Stimulated activated CD8-positive, alpha-beta memory T cell treated with anti-CD3 and anti-CD28 coated beads, Interleukin-2, amount 100 ng/mL, for 1 hour (primary cell): ENCODE data around the gene IQCK.

Experiments used
- DNase-seq, 2 donors: peaks; one replicate each; pipeline ENCODE4 v3.0.0-alpha.2; 2020; ENCODE audit warnings: low read depth in 2 of 2

The IQCK gene

DNA sequence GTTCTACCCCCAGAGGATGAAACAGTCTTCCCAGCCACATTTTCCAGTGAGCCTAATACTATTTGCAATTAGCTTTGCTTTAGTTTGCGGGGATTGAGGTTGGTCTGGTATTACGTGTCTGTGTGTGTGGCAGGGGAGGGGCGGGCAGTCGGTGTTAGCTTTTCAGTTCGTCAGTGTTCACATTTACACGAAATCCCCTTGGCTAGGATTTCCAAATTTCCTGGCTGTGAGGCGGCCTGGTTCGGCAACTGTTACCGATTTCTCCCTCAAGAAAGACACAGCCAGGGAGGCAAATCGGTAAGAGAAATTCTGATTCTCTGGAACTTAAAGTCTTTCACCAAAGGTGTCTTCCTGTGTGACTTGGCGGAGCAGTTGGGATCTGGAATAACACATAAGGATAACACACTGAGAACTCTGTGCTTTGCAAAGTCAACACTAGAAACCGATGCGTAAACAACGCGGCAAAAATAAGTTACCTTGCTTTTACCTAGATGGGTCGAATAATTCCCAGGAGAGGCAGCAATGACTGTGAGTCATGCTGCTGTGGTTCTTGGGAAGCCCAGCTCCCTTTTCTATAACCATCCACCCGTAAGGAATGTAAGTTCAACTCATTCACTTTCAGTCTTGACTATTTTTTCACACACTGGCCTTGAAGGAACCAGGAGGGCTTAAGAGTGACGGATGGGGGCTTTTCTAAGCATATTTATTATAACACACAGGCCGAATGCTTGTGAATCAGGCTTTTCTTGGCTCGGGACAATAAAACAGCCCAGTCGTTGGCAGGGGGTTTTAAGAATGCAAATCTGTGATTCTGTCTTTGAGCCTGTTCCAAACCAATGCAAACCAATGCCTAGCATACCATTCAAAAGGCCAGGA lies 142.3 kb downstream of the IQCK start:
- DNase-seq: no peak

DNA sequence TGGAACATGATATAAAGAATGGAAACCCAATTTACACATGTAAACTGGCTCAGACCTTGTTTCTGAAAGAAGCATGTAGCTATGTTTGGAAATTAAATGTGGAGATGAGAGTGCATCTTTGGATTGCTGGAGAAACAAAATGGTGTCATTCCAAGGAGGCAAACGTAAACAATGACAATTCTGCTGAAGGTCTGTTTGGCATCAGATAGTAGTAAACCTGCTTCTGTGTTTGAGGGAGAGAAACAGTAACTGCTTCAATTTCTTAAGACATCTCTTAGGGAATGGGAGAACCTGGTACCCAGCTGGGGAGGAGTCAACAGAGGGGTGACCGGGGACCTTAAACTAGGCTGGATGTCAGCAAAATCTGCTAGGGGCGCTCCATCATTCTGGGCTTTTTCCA lies 143.1 kb downstream of the IQCK start:
- no peak for DNase-seq

DNA sequence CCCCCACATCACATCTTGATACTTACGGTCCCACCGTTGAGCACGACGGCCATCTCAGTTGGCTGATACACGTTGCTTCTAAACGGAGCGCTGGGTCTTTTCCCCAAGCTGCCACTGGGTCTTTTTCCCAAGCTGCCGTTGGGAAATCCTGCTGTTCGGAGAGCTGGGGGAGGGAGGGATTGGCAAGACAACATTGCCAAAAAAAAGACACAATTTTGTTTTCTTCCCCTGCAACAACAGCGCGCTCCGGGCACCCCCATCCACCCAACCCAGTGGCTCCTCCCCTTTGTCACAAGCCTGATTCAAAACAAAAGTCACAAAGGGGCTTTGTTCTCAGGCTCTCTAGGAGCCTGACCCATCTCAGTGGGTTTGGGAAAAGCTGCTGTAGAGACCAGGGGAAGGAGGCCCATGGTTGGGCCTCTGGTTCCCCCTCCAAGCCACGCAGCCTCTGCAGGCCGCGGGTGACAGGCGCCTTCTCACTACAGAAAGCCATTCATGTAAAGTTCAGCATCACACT lies 143.8 kb downstream of the IQCK start:
- DNase-seq: no peak

DNA sequence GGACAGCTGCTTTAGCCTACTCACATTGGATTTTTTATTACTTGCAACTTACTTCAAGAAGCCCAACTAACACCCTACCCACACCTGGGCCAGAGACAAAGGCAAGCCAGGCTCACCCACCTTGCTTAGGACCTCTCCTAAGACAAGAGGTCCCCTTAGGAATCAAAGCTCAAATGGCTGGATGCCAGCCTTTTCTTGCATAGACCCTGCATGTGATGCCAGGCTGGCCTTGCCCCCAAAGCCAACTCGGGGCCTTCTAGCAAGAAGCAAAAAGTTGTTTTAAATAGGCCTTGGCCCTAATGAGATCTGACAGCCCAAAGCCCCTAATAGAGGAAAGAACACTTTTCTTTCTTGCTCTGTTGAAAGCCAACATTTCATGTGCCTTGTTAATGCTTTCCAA lies 145.9 kb downstream of the IQCK start:
- DNase-seq: no peak

DNA sequence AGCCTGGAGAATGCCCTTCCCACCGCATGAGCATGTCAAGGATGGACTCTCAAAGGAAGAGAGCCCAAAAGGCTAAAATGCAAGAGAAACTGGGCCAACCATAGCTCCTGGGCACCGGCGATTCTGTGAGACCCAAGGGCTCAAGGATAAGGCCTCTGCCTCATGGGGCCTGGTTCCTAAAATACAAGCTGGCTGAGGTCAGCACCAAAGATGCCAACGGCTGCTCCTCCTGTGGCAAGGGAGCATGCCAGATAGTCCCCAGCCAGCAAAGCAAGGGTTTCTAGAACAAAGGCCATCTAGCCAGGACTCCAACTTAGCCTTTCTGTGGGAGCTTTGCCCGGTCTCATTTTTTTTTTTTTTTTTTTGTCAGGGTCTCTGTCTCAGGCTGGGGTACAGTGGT lies 146.5 kb downstream of the IQCK start:
- DNase-seq: no peak

DNA sequence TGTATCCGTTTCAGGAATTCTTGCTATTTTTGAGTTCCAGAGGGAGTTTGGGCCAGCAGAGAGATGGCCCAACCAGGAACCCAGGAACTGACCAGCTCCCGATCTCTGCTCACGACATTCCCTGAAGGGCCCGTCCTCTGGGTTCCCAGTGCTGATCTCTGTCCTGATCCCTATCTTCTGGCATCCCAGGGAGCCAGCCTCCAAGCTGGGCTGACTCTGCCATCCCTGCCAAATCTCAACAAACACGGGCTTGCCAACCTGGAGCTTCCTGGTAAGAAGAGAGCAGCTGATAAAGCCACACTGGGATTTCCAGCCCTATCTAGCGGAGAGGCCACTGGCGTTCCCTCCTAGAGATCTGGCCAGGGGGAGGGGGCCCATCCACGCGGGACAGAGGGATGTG lies 150.3 kb downstream of the IQCK start:
- no peak for DNase-seq

DNA sequence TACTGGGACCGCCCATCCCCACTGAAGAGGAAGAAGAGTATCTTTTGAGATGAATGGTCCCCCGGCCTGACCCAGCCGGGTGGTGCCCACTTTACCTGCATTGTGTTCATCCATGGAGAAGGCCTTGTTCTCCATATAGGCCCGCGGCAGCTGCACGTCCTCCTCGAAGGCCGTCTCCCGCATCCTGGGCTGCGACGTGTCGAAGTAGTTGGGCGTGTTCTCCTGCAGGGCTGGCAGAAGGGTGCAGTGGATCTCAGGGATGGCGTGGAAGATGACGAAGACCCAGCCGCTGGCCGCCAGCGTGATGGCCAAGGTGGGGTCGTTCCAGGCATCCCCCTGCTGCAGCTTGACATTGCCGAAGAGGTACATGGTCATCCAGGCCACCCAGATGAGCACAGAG lies 153.7 kb downstream of the IQCK start:
- no peak for DNase-seq

DNA sequence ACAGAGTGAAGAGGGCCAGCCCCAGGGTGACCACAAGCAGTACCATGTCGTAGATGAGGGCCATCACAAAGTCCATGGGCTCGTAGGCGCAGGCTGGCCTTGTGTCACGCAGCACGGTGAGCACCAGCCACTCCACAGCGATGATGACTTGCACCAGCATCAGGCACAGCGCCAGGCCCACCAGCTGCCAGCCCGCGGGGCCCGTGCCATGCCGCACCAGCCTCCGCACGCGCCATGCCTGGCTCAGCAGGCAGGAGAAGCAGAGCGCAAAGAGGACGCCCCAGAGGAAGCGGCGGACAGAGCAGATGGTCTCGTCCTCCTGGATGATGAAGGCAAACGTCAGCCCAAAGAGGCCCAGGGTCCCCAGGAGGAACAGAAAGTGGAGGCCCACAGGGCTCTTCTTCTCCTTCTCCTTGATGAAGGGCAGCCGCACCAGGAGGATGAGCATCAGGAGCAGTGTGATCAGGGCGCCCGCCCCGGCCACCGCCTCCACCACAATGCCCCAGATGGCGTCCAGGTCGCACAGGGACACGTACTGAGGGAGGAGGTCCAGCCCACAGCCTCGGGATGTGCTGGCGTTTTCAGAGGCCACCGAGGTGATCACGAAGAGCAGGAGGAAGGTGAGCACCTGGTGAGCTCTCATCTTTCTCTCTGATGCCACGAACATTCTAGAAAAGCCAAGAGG lies 154.2 kb downstream of the IQCK start:
- no peak for DNase-seq

DNA sequence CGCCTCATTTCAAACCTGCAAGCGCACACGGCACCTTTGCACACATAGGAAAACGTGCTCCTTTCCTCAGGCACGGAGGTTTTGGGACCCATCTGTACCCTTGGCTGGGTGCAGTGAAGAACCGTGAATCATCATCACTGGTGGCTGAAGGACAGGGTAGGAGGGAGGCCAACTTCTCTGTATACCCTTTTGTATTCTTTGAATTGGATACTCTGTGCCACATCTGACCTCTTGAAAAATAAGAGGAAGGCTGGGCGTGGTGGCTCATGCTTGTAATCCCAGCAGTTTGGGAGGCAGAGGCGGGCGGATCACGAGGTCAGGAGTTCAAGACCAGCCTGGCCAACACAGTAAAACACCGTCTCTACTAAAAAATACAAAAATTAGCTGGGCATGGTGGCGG lies 154.9 kb downstream of the IQCK start:
- no peak for DNase-seq

DNA sequence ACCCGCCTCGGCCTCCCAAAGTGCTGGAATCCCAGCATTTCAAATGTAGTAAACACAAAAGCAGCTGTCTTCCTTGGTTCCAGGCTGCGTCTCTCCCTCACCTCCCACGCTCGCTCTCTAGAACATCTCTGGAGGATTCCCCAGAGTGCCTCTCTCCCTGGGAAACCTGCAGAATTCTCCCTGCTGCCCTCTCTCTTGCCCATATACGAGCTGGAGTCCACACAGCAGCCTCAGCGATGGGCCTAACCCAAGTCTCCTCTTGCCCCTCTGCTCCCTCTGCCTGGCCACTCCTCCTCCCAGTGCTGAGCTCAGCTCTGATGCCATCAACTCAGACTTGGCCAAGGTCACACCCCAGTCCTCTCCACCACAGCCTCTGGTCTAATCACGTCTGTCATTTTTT lies 156.0 kb downstream of the IQCK start:
- DNase-seq: no peak

DNA sequence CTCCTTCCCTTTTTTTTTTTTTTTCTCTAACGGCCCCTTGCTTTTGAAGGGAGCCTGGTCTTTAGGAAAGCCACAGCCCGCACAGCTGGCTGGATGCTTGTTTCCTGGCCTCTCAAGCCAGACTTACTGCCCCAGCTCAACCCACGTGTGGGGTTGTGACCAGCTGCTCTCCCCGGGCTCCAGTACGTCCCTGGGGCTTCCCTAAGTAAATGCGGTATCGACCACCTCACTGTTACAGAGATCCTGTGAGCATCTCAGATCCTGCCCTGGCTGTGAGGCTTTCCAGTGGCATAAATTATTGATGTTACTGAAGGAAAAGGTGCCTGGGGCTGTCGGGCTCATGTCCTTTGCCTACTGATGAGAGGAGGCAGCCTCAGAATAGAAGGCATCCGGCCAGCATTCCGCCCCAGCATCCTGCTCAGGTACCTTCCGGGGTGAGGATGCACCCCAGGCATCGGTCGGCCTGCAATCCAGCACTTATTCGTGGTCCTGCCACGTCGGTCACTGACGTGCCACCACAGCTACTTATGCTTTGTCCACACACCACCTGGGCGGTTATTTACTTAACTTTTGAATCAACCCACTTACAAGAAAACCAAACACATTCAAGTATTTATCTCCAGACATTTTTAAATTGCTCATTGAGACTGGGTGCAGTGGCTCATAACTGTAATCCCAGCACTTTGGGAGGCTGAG lies 156.9 kb downstream of the IQCK start:
- no peak for DNase-seq

DNA sequence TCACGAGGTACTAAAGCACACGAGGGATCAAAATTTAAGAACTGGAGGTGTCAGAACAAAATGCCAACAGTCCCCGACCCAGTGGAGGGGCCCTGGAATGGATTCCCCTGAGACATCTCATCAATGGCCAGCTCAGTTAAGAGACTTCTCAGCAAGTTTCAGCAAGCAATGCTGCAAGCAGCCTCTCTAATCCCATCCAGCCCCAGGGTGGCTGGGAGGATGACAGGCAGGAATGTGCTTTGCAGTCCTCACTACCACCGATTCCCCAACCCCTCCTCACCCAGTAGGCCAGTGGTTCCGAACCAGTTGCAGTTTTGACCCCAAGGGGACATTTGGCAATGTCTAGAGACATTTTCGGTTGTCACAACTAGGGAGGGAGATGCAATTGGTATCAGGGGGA lies 157.8 kb downstream of the IQCK start:
- no peak for DNase-seq

DNA sequence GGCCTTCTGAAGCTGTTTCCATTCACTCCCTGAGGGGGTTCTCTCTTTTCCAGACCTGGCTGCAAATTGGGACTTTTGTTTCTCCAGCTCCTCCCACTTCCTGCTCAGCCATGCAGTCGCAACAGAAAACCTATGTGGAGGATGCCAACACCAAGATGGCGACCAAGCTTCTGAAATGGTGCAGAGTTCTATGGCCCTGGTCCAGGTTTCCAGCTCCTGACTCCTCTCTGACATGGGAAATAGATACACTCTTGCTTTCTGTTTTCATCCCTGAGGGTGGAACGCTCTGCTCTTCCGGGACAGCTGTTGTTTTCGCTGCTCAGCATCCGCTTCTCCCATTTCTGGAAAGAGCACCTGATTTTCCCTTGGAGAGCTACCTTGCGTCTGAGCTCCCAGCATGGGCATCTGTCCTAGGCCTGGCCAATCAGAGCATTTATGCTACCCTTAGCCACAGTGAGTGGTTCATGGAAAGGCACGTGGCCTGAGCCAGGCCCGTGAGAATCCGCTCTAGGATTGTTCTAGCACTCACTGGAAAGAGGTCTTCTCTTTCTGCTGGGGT lies 158.5 kb downstream of the IQCK start:
- DNase-seq: no peak

DNA sequence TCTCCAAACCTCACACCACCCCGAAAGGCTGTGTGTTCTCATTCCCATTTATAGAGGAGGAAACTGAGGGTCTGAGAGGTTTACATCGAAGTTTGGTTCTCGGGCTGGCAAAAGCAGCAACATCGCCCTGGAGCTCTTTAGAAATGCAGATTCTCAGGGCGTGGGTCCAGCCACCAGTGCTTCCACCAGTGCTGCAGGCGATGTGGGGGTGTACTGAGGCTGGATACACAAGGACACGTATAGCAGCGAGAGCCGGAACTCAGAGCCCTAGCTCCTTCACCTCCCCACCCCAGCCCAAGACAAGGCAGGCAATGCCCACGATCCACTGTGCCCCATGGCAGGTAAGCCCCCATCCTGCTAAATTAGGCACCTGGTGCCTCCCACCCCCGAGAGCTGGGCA lies 160.7 kb downstream of the IQCK start:
- DNase-seq: no peak

DNA sequence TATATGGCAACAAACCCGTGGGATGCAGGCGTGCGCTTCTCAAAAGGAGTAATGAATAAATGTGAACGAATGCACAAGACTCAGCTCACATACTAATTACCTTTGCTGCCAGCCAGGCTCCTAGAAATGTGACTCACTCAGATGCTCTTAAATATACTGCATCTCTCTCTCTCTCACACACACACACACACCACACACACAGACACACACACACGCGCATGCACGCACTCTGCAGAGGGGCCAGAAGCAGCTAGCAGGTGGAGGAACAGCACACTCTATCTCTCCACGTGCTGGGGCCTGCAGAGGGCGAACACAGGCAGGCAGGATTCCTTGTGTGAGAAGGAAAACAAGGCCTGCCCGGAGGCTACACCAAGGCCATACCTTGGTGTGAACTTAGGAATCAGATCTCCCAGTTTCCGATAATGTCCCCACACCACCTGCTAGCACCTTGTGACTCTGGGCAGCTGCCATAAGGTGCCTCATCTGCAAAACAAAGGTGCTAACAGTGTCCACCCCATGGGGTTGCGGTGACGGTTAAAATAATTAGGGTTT lies 161.2 kb downstream of the IQCK start:
- no peak for DNase-seq

DNA sequence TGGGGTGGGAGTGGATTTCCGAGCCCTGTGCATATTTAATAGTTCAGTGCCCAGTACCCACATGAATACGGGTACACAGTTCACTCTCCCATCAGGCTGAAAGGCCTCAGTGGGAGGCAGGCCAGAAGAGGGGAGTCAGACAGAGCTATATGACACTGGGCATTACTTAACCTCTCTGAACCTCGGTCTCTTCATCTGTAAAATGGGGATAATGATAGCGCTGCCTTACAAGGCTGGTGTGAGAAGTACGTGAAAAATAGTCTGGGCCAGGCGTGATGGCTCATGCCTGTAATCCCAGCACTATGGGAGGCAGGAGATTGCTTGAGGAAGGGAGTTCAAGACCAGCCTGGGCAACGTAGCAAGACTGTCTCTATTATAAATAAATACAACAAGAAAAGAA lies 163.0 kb downstream of the IQCK start:
- DNase-seq: no peak

DNA sequence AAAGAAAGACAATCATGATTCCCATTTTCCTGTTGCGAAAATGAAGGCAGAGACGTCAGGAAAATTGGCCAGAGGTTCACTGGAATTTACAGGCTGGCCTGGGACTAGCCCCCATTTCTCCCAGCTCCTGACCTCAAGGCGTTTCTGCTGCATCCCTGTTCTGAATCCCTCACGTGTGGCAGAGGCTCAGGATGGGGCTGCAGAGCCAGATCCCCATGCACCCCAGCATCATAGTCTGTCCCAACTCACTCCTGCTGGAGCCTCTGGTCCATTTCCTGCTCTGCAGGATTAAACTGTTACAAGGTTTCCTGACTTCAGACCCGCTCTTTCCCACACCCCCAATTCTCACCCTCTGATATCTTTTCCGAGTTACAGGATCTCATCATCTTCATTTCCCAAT lies 163.7 kb downstream of the IQCK start:
- no peak for DNase-seq

DNA sequence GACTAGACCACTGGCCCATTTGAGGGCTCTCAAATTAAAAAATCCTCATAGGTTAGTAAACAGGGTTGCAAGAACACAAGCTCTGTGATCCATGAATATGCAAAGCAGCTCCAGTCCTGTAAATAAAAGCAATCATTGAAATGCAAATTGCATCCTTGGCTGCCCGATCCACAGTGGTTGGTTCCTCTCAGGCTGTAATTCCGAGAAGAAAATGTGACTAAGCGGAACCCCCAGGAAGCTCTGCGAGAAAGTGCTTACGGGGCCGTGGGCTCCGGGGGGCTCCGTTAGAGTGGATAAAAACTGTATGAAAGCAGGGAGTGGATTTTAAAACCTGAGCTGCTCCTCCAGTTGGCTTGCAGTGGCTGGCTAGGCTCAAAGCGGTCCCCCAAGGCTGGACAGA lies 164.1 kb downstream of the IQCK start:
- no peak for DNase-seq

DNA sequence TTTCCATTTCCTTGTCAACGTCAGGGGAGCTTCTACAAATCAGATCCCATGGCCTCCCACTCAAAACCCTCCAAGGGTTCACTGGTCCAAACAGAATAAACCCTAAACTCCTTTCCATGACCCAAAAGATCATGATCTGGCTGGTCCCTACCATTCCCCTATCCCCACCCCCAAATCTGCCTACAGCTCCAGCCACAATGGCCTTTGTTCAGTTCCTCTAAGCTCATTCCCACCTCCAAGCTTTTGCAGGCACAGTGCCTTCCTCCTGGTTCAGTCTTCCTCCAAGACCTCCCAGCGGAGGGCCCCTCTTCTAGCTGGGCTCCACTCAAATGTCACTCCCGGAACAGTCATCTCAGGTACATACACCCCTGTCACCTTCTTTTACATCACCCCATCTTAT lies 164.6 kb downstream of the IQCK start:
- no peak for DNase-seq

DNA sequence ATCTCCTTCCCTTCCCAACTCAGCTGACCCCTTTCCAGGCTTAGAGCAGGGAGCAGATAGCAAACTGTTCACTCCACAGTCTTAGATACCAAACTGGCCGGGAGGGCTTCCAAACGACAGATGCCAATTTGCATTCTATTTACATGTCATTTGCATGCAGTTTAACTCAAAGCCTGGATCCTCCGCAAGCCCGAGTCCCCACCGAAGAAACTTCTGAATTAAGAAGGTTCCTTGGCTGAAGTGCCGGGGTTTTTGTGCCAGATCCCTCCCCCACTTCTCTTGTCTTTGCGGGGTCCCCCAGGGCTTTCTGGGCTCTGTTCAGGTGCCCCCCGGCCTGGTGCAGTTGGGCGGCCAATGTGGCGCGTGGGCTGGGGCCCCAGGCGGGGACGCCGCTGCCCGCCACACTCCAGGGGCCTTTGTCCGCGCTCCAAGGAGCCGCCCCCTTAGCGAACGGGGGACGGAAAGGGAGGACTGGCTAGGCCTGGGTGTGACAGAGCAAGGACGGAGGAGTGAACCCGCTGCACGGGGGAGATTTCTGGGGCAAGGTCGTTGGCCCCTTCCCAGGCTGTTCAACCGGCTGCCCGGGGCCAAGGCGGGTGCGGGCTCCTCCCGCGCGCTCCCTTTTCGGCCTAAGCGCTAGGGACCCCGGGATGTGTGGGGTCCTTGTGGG lies 165.4 kb downstream of the IQCK start:
- no peak for DNase-seq

DNA sequence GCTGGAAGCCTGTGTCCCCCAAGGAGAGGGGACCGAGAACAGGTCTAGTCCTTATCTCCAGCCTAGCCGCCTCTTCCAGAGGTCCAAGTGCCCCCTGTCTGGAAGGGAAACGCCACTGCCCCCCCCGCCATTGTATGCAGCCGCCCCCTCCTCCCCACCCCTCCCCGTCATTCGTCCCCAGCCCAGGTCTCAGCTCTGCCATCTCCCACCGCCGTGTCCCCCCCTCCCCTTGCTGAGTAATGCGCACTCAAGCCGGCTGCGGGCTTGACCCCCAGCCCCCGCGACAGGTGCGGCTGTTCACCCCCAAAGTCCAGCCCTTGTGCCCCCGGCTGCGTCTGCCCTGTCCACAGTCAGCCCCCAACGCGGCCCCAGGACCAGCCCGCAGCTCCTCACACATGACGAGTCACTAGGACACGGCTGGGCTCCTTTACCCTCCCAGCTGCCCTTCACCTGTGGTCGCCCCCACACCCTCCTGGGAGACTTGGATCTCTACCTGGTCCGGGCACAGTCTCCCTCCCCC lies 166.0 kb downstream of the IQCK start:
- no peak for DNase-seq
